GM23248 (cell line): Measurements from ENCODE around the gene TBRG4.

Source experiments
- EZH2 ChIP-seq: fragments of 200-600 bp; sonication (generic); IDR thresholded peaks from 2 replicates; pipeline ENCODE4 v1.6.1; 2018; ENCODE audit warnings: antibody characterized with exemption, mild to moderate bottlenecking; ENCODE audit not compliant: insufficient read depth, poor library complexity, severe bottlenecking
- EZH2phosphoT487 ChIP-seq: fragments of 200-600 bp; sonication (generic); IDR thresholded peaks from 2 replicates; pipeline ENCODE4 v1.6.1; 2018; ENCODE audit warnings: antibody characterized with exemption, moderate library complexity, mild to moderate bottlenecking, low read depth; ENCODE audit not compliant: insufficient read depth

DNA sequence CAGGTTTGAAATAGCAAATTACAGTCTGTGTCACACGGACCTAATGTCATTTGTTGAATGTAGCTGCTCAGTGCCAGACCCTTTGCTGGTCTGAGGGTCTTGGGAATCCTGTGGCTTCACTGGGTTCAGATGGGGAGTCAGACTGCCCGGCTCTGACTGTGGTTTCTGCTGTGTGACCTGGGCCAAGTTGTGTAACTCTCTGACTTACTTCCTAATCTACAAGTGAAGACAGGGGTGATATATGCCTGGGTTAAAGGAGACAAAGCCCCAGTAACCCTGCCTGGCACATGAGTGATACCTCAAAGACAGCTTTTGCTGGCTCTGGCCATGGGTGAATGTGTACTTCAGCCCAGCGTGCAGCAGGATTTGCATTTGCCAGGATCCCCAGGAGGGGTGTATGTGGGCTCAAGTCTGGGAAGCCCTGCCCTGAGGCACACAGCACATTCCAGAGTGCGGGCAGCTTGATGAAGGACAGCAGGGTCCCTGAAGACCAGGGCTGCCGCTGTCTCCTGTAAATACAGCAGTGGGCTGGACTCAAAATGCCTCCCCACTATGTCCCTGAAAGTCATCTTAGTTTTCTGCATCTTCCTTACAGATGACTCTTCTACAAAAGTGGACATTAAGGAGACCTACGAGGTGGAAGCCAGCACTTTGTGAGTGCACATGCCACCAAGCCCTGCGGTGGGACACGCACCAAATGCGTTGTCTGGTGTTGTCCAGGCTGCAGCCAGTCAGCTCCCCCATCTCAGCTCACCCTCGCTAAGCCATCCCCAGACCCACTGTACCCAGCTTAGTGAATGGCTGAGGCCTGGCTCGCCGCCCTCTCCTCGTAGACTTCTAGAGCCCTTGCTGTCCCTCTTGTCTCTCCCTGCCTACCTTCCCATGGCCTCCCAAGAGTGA, 39.1 kb downstream of the TBRG4 start:
- TF ChIP-seq EZH2: no peak
- no peak for TF ChIP-seq EZH2phosphoT487
